Loucy (cell line): ENCODE results near the gene PRH1.
A peak's percentile ranks its signal among the peaks of the same experiment; 100 is the strongest.

Source experiments
- H2AFZ ChIP-seq: fragments of 200-600 bp; sonication (generic); 2 replicates; pipeline ENCODE4 v1.6.0; 2016; ENCODE audit warnings: antibody characterized with exemption, mild to moderate bottlenecking, low read length, moderate library complexity
- H3F3A ChIP-seq: fragments of 200-600 bp; 2 replicates; pipeline ENCODE4 v1.6.0; 2016; ENCODE audit warnings: antibody characterized with exemption, low read depth, mild to moderate bottlenecking
- H3K27me3 ChIP-seq: fragments of 200-600 bp; sonication (generic); 2 replicates; pipeline ENCODE4 v1.6.1; 2014; ENCODE audit warnings: low read length, mild to moderate bottlenecking; ENCODE audit not compliant: insufficient read depth, poor library complexity, severe bottlenecking
- H3K36me3 ChIP-seq: fragments of 200-600 bp; sonication (generic); 2 replicates; pipeline ENCODE4 v1.6.1; 2016; ENCODE audit warnings: low read length; ENCODE audit not compliant: insufficient read depth
- H3K4me1 ChIP-seq: fragments of 200-600 bp; sonication (generic); 2 replicates; pipeline ENCODE4 v1.5.1; 2014; ENCODE audit warnings: low read length, mild to moderate bottlenecking; ENCODE audit not compliant: insufficient read depth, poor library complexity, severe bottlenecking
- H3K4me2 ChIP-seq: fragments of 200-600 bp; sonication (generic); 2 replicates; pipeline ENCODE4 v1.6.0; 2014; ENCODE audit warnings: antibody characterized with exemption, low read length, low read depth, mild to moderate bottlenecking; ENCODE audit not compliant: poor library complexity, severe bottlenecking
- H3K4me3 ChIP-seq: fragments of 200-600 bp; sonication (generic); 2 replicates; pipeline ENCODE4 v1.5.1; 2014; ENCODE audit warnings: low read length, mild to moderate bottlenecking, mixed read lengths; ENCODE audit not compliant: poor library complexity, severe bottlenecking
- H3K79me2 ChIP-seq: fragments of 200-600 bp; sonication (generic); 2 replicates; pipeline ENCODE4 v1.6.1; 2014; ENCODE audit warnings: low read length; ENCODE audit not compliant: insufficient read depth
- H3K9ac ChIP-seq: fragments of 200-600 bp; sonication (generic); 2 replicates; pipeline ENCODE4 v1.6.0; 2014; ENCODE audit warnings: mild to moderate bottlenecking, low read depth, low read length, moderate library complexity; ENCODE audit not compliant: poor library complexity, severe bottlenecking
- H3K9me2 ChIP-seq: fragments of 200-600 bp; sonication (generic); replicated peaks from 2 replicates; pipeline ENCODE4 v1.6.1; 2016; ENCODE audit warnings: low read depth, low read length, mixed read lengths
- H3K9me3 ChIP-seq: fragments of 200-600 bp; sonication (generic); 2 replicates; pipeline ENCODE4 v1.6.1; 2014; ENCODE audit warnings: mild to moderate bottlenecking, antibody characterized with exemption, low read length, low read depth; ENCODE audit not compliant: insufficient read depth
- H4K20me1 ChIP-seq: fragments of 200-600 bp; sonication (generic); 2 replicates; pipeline ENCODE4 v1.6.0; 2014; ENCODE audit warnings: antibody characterized with exemption, low read length, mild to moderate bottlenecking; ENCODE audit not compliant: insufficient read depth, poor library complexity, severe bottlenecking
- CTCF ChIP-seq: fragments of 200-600 bp; sonication (generic); conservative IDR thresholded peaks from 2 replicates; pipeline ENCODE4 v1.5.1; 2014; ENCODE audit warnings: mild to moderate bottlenecking, antibody characterized with exemption, low read length
- EZH2phosphoT487 ChIP-seq: fragments of 200-600 bp; IDR thresholded peaks from 2 replicates; pipeline ENCODE4 v1.6.1; 2018; ENCODE audit warnings: antibody characterized with exemption, mild to moderate bottlenecking, moderate library complexity, borderline replicate concordance

The PRH1 gene

GRCh38 chr12:10851243-10851858 is 32.7 kb downstream of the PRH1 start:
- H3K4me3 ChIP-seq = no peak overlapping the region
- no peak overlapping the region for H3K4me2 ChIP-seq
- H3K79me2 ChIP-seq = no peaks in the 10 kb centered on the region
- no peaks in the 10 kb centered on the region for H3K27me3 ChIP-seq
- no peaks in the 10 kb centered on the region for H3F3A ChIP-seq
- H2AFZ ChIP-seq = no peak overlapping the region
- H3K4me1 ChIP-seq = peaks cover 16% of the 10 kb centered on the region
- H3K9me3 ChIP-seq = no peaks in the 10 kb centered on the region; the same call in 1 of the 2 replicates
- H3K9me2 ChIP-seq = no peaks in the 10 kb centered on the region
- no peak overlapping the region for H3K9ac ChIP-seq
- H4K20me1 ChIP-seq = no peaks in the 10 kb centered on the region
- TF ChIP-seq CTCF (no peak), EZH2phosphoT487 (no peak)
- no peaks in the 10 kb centered on the region for H3K36me3 ChIP-seq

GRCh38 chr12:10849425-10849878 is 34.6 kb downstream of the PRH1 start, which contains the start of gene PRR4:
PRR4 (minus strand) TSS chr12:10849475; CDS start chr12:10849437, 38 bp downstream.
- Histone ChIP-seq H3K79me2 (no peaks in the 10 kb centered on the region), H3K27me3 (no peaks in the 10 kb centered on the region), H3K9ac (no peak within 1 kb of the TSS), H2AFZ (no peak within 1 kb of the TSS), H3K4me2 (peak within 1 kb of the TSS; percentile 59), H3F3A (no peaks in the 10 kb centered on the region), H3K4me1 (peaks cover 16% of the 10 kb centered on the region), H3K36me3 (no peaks in the 10 kb centered on the region), H3K9me3 (no peaks in the 10 kb centered on the region), H4K20me1 (no peaks in the 10 kb centered on the region), H3K4me3 (no peak within 1 kb of the TSS), H3K9me2 (no peaks in the 10 kb centered on the region)
- TF ChIP-seq EZH2phosphoT487 (no peak), CTCF (no peak)

GRCh38 chr12:10847744-10848143 is 36.3 kb downstream of the PRH1 start:
- H3K4me3 ChIP-seq = no peak overlapping the region
- no peaks in the 10 kb centered on the region for H3K27me3 ChIP-seq
- no peak overlapping the region for H2AFZ ChIP-seq
- no peaks in the 10 kb centered on the region for H3K9me3 ChIP-seq
- H3K79me2 ChIP-seq = no peaks in the 10 kb centered on the region
- no peak overlapping the region for H3K4me2 ChIP-seq
- H4K20me1 ChIP-seq = no peaks in the 10 kb centered on the region
- no peaks in the 10 kb centered on the region for H3K9me2 ChIP-seq
- no peak overlapping the region for H3K9ac ChIP-seq
- H3K4me1 ChIP-seq = peaks cover 16% of the 10 kb centered on the region
- no peaks in the 10 kb centered on the region for H3K36me3 ChIP-seq
- H3F3A ChIP-seq = no peaks in the 10 kb centered on the region
- TF ChIP-seq CTCF = no peak
- TF ChIP-seq EZH2phosphoT487 = no peak
